Progenitor cell of endocrine pancreas (in vitro differentiated cells): Measurements from ENCODE around the gene SMIM11. TPM values are rescaled to one million over a fixed set of nuclear protein-coding genes. Genes with fewer than 3 reads are reported as not detected.
"Not testable (repeated sequence)": the region's sequence is repeated elsewhere in the genome, so short reads cannot be mapped to it uniquely, and the experiment has no call there.

Source experiments
- DNase-seq: peaks from one replicate; pipeline ENCODE4 v3.0.0; 2021; ENCODE audit warnings: low spot score; ENCODE audit not compliant: unreplicated experiment
- H3K27ac Mint-ChIP-seq: 2 replicates; pipeline ENCODE4 v1.8.0; 2021; ENCODE audit warnings: mild to moderate bottlenecking, moderate library complexity, mixed read lengths
- H3K27me3 Mint-ChIP-seq: 2 replicates; pipeline ENCODE4 v1.8.0; 2021; ENCODE audit warnings: mixed read lengths
- H3K36me3 Mint-ChIP-seq: 2 replicates; pipeline ENCODE4 v1.8.0; 2022; ENCODE audit warnings: mixed read lengths; ENCODE audit not compliant: insufficient read depth
- H3K4me1 Mint-ChIP-seq: 2 replicates; pipeline ENCODE4 v1.8.0; 2021; ENCODE audit warnings: low read depth, mixed read lengths
- H3K4me3 Mint-ChIP-seq: 2 replicates; pipeline ENCODE4 v1.8.0; 2021; ENCODE audit warnings: low read depth, mild to moderate bottlenecking, moderate library complexity, mixed read lengths
- H3K9me3 Mint-ChIP-seq: 2 replicates; pipeline ENCODE4 v1.8.0; 2021; ENCODE audit warnings: low read depth, mixed read lengths
- total RNA-seq: library from RNA; stranded (reverse); gene quantifications from 2 replicates; pipeline ENCODE4 v1.2.1, GENCODE V29; 2021
- TF ChIP-seq, protein P1 (sequence below): fragments of 200-600 bp; sonication (generic); IDR thresholded peaks from one replicate; pipeline ENCODE4 v1.5.0; 2021; ENCODE audit warnings: antibody characterized with exemption, mild to moderate bottlenecking; ENCODE audit not compliant: unreplicated experiment

The SMIM11 gene
- total RNA-seq, 1 donor from 2014 or later: 22.7 TPM

DNA sequence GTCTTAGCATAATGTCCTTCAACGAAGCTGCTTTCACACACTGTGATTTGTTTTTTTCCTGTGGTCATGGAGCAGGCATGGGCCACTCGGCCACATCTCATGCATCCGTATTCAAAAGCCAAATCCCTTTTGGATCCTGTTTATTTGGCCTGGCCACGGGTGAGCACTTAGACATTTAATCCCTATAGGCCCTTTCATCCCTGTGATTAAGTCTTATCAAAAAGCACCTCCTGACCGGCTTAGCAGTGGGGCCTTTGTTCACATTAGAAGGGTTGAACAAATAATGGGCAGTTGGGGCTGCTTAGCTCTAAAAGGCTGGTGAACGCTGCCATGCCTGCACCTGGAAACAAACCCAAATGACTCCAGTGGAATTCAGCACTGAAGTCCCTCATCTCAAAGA, 9.5 kb upstream of the SMIM11 start:
- Mint-ChIP-seq H3K9me3 (no peaks in the 10 kb centered on the region), H3K36me3 (no peaks in the 10 kb centered on the region)

DNA sequence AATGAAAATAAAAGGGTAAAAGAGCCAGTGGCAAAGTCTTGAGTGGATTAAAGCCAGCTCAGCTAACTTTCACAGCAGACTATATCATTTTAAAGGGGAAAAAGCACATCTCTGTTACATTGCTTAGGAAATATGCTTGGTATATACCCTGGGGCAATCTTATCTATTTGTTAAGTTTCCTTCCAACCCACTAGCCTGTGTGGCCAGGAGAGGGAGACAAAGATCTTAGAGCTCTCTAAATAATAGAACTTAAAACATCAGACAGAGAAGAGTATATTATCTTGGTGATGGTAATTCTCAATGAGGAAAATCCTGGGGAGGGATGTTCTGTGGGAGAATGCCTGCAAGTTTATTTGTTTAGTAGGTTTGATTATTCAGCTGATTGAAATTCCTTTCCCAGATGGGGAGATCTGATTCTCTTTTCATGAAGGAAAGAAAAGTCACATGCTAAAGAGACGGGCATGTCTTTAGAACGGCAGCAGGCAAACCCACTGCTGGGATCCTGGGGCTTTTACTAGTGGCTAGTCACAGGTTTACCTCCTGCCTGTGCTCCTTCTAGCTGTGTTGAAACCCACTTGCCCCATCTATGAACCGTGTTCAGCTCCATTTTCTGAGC, 7.9 kb upstream of the SMIM11 start:
- H3K4me1 Mint-ChIP-seq: peaks cover 12% of the 10 kb centered on the region
- TF ChIP-seq, protein P1, sequence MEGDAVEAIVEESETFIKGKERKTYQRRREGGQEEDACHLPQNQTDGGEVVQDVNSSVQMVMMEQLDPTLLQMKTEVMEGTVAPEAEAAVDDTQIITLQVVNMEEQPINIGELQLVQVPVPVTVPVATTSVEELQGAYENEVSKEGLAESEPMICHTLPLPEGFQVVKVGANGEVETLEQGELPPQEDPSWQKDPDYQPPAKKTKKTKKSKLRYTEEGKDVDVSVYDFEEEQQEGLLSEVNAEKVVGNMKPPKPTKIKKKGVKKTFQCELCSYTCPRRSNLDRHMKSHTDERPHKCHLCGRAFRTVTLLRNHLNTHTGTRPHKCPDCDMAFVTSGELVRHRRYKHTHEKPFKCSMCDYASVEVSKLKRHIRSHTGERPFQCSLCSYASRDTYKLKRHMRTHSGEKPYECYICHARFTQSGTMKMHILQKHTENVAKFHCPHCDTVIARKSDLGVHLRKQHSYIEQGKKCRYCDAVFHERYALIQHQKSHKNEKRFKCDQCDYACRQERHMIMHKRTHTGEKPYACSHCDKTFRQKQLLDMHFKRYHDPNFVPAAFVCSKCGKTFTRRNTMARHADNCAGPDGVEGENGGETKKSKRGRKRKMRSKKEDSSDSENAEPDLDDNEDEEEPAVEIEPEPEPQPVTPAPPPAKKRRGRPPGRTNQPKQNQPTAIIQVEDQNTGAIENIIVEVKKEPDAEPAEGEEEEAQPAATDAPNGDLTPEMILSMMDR: peak; percentile 72
- H3K4me3 Mint-ChIP-seq: no peak overlapping the region
- no peaks in the 10 kb centered on the region for H3K27me3 Mint-ChIP-seq
- H3K27ac Mint-ChIP-seq: no peak overlapping the region
- H3K9me3 Mint-ChIP-seq: no peaks in the 10 kb centered on the region
- H3K36me3 Mint-ChIP-seq: no peaks in the 10 kb centered on the region
- no peak for DNase-seq

More for the DNA sequence above, 9.5 kb upstream of the SMIM11 start:
- TF ChIP-seq, protein P1: no peak
- peaks cover 14% of the 10 kb centered on the region for H3K4me1 Mint-ChIP-seq
- no peak for DNase-seq
- peaks cover 4% of the 10 kb centered on the region for H3K27me3 Mint-ChIP-seq
- peak overlapping the region; percentile 52 for H3K27ac Mint-ChIP-seq
- H3K4me3 Mint-ChIP-seq: no peak overlapping the region

DNA sequence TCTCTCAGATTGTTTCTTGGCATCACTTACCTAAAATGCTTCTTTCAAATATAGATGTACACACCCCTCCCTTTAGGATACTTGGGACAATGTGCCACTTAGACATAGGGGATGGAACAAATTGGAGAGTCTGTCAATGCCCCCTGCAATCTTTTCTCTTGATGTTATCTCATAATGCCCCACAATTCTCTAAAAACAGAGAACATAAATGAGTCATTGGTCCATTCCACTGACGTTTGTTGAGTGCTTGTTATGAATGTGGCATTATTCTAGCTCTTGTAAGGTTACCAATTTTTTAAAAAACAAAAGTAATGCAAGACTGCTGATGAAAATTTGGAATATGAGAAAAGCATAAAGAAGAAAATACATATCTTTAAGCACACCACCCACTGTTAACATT, 5.6 kb upstream of the SMIM11 start:
- TF ChIP-seq, protein P1: no peak
- Mint-ChIP-seq H3K9me3 (no peaks in the 10 kb centered on the region), H3K4me1 (peaks cover 15% of the 10 kb centered on the region), H3K27me3 (no peaks in the 10 kb centered on the region), H3K36me3 (no peaks in the 10 kb centered on the region), H3K4me3 (no peak overlapping the region), H3K27ac (no peak overlapping the region)
- DNase-seq: no peak

DNA sequence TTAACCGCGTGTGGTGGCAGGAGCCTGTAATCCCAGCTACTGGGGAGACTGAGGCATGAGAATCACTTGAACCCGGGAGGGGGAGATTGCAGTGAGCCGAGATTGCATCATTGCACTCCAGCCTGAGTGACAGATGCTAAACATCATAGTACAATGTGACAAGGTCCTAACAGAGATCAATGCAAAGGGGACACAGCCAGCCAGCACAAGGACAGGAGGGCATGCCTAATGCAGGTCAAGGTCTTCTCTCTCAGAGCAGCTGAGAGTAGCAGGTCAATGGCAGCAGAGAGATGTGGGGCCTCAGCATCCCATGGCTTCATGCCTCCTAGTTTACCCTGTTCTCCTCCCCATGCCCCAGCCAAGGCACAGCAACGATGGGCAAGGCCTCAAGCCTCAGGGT, 3.0 kb upstream of the SMIM11 start:
- H3K4me3 Mint-ChIP-seq: no peak overlapping the region
- no peak overlapping the region for H3K27ac Mint-ChIP-seq
- TF ChIP-seq, protein P1: no peak
- no peaks in the 10 kb centered on the region for H3K36me3 Mint-ChIP-seq
- H3K9me3 Mint-ChIP-seq: no peaks in the 10 kb centered on the region
- H3K4me1 Mint-ChIP-seq: peaks cover 7% of the 10 kb centered on the region
- H3K27me3 Mint-ChIP-seq: no peaks in the 10 kb centered on the region
- no peak for DNase-seq

DNA sequence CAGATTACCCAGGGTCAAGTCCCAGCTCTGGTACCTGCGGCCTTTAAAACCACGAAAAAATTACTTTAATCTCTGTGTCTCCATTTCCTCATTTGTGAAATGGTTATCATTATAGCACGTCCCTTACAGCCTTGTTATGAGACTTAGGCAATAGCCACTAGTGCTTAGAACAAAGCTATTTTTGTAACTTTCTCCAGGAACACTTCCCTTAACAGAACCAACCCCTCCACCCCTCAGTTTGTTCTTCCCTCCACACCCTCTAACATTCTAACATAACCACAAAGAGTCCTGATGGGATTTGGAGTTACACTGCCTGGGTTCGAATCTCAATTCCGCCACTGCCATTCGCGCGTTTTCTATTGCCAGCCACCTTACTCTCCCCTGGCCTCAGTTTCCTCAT, 845 bp upstream of the SMIM11 start:
- not testable (repeated sequence) for H3K9me3 Mint-ChIP-seq, H3K4me1 Mint-ChIP-seq, DNase-seq, H3K36me3 Mint-ChIP-seq, H3K4me3 Mint-ChIP-seq, H3K27ac Mint-ChIP-seq, H3K27me3 Mint-ChIP-seq

DNA sequence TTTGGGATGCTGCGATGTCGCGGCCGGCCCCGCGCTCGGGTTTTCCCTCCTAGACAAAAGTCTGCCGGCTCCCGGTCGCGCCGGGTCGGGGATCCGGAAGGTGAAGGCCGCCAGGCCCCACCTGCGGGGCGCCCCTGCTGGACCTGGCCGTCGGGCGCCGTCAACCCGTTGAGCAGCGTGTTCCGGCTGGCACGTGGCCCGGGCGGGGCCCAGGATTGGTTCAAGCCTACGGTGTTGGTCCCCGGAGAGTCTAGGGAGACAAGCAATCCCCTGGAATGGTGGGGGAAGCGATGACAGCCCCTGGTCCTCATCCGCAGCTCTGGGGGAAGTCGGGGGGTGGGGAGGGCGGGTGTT, 289 bp downstream of the SMIM11 start:
- not testable (repeated sequence) for H3K4me3 Mint-ChIP-seq, H3K9me3 Mint-ChIP-seq, H3K27ac Mint-ChIP-seq, H3K27me3 Mint-ChIP-seq, H3K36me3 Mint-ChIP-seq, H3K4me1 Mint-ChIP-seq, DNase-seq

DNA sequence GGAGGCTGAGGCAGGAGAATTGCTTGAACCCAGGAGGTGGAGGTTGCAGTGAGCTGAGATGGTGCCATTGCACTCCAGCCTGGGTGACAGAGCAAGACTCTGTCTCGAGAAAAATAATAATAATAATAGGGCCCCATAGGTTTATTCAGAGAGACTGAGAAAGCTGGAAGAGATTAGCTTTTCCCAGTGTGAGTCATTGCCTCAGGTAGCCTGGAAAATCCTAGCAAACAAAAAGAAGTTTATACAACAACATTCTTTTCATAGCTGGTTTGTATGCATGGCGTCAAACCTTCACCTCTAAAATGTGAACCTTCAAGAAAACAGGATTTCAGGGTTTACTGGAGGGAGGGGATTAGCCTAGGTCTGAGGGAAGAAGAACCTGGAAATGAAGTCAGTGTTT, 7.8 kb downstream of the SMIM11 start:
- not testable (repeated sequence) for H3K4me1 Mint-ChIP-seq, DNase-seq, H3K27ac Mint-ChIP-seq, H3K4me3 Mint-ChIP-seq, H3K36me3 Mint-ChIP-seq, H3K27me3 Mint-ChIP-seq, H3K9me3 Mint-ChIP-seq

DNA sequence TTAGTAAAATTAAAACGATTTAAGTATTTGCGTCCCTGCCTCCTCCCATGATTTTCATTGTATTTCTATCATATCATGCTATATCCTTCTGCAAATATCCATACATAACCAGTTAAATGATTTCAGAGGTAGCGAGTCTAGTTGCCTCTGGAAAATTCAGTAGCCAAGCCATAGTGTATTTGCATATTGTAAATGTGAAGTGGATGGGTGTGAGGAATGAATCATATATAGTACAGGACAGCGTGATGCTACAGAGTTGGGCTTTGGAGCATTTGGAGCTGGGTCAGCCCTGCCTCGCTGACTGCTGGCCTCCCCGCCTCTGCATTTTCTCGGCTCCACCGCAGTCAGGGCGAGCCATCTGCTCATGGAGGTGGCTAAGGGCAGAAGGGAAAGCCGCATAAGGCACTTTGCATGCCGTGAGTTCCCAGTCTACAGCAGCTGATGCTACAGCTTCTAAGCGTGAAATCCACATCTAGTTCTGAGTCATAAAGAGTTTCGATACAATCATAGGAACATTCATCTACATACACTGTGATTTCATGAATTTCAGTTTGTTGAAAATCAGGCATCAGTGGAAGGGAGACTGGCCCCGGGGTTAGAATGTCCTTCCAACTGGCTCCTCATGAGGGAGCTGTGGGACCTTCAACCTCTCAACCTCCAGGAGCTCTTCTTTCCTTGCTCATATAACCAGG, 8.6 kb downstream of the SMIM11 start:
- H3K27me3 Mint-ChIP-seq: not testable (repeated sequence)

DNA sequence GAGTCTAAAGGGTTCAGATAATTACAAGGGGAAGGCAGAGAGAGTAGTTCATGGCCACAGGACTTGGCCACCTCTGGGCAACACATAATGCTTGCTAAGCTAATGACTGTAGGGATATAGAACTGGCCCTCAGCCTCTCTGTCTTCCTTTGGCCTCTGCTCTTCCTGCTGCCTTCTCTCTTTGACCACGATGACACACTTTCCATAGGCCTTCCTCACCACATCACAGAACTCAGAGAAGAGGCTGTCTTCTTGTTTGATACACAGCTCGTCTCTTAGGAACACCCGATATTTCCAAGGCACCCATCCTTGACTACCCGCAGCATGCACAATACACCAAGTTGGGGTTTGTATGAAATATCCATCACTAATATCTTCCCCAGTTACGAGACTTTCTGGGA, 25.2 kb downstream of the SMIM11 start:
- H3K4me3 Mint-ChIP-seq, H3K36me3 Mint-ChIP-seq, DNase-seq, H3K27me3 Mint-ChIP-seq, H3K9me3 Mint-ChIP-seq, H3K4me1 Mint-ChIP-seq, H3K27ac Mint-ChIP-seq: not testable (repeated sequence)

More for the DNA sequence above, 8.6 kb downstream of the SMIM11 start:
- not testable (repeated sequence) for H3K4me3 Mint-ChIP-seq, H3K36me3 Mint-ChIP-seq, H3K9me3 Mint-ChIP-seq, DNase-seq, H3K4me1 Mint-ChIP-seq, H3K27ac Mint-ChIP-seq

DNA sequence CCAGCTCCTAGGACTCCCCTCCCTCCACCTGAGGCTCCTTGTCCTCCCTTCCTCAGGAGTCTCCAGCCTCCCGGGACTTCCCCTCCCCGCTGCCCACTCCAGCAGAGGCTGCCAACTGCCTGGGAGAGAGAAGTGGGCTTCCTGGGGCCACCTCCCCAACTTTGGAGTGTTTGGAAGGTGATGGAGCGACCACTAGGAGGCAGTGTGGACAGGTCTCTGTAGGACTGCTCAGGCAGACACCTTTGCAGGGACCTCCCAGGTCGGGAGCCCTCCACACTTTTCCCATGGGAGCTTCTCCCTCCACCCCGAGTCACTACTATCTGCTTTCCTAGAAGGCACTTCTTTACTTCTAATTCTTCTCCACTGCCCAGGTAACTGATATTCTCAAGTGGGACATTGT, 29.4 kb downstream of the SMIM11 start:
- H3K9me3 Mint-ChIP-seq, H3K36me3 Mint-ChIP-seq, DNase-seq, H3K27me3 Mint-ChIP-seq, H3K4me3 Mint-ChIP-seq, H3K4me1 Mint-ChIP-seq, H3K27ac Mint-ChIP-seq: not testable (repeated sequence)
